K562 (cell line): Measurements from ENCODE around the gene SLMAP. TPM values are rescaled to one million over a fixed set of nuclear protein-coding genes. Genes with fewer than 3 reads are reported as not detected.

Experiments used
- ARHGAP35 ChIP-seq: fragments of 450-650 bp; IDR thresholded peaks from 2 replicates; pipeline ENCODE4 v1.6.1; 2018; ENCODE audit not compliant: partially characterized antibody
- CEBPB ChIP-seq: fragments of 450-650 bp; IDR thresholded peaks from 2 replicates; pipeline ENCODE4 v1.6.1; 2016; ENCODE audit warnings: missing genetic modification characterization, missing compliant biosample characterization
- E4F1 ChIP-seq: fragments of 250-450 bp; sonication (Bioruptor Pico); IDR thresholded peaks from 2 replicates; pipeline ENCODE4 v1.5.0; 2021; ENCODE audit warnings: mild to moderate bottlenecking, borderline replicate concordance
- FOXJ2 ChIP-seq: fragments of 200-800 bp; sonication (Bioruptor generic); IDR thresholded peaks from 2 replicates; pipeline ENCODE4 v1.6.1; 2016; ENCODE audit warnings: missing genetic modification characterization, missing compliant biosample characterization
- GABPB1 ChIP-seq: sonication (generic); formaldehyde crosslinking; IDR thresholded peaks from 2 replicates; pipeline ENCODE4 v1.8.0; 2022; ENCODE audit warnings: mild to moderate bottlenecking, missing genetic modification reagents
- HNRNPH1 ChIP-seq: fragments of 200-400 bp; formaldehyde crosslinking; optimal IDR thresholded peaks from 2 replicates; pipeline ENCODE3; 2017; ENCODE audit warnings: low read depth, mild to moderate bottlenecking, low read length, moderate library complexity
- JUND ChIP-seq, 2 experiments: IDR thresholded peaks; 2 replicates in 1 of 2; 3 replicates in 1 of 2; pipeline ENCODE4 v1.6.1; 2011; ENCODE audit warnings: borderline replicate concordance in 2 of 2, low read depth in 2 of 2, low read length in 2 of 2, improper control_type of control experiment in 1 of 2, missing biosample characterization in 1 of 2, missing genetic modification characterization in 1 of 2, missing genetic modification reagents in 1 of 2
- MAZ ChIP-seq, 2 experiments: fragments of 450-650 bp in 1 of 2; sonication (generic) in 1 of 2; formaldehyde crosslinking; IDR thresholded peaks in 1 of 2; conservative IDR thresholded peaks in 1 of 2; 2 replicates each; pipeline versions ENCODE4 v1.4.0 to v1.5.0; 2020; ENCODE audit warnings: mild to moderate bottlenecking in 1 of 2, missing genetic modification reagents in 1 of 2
- MEF2D ChIP-seq: conservative IDR thresholded peaks from 2 replicates; pipeline ENCODE4 v1.6.1; 2016; ENCODE audit warnings: low read depth, missing genetic modification characterization, missing compliant biosample characterization
- NCOA4 ChIP-seq: fragments of 450-650 bp; IDR thresholded peaks from 2 replicates; pipeline ENCODE4 v1.6.1; 2018; ENCODE audit warnings: mild to moderate bottlenecking; ENCODE audit not compliant: partially characterized antibody
- SRSF7 ChIP-seq: fragments of 200-400 bp; formaldehyde crosslinking; optimal IDR thresholded peaks from 2 replicates; pipeline ENCODE3; 2017; ENCODE audit warnings: mild to moderate bottlenecking, low read depth, low read length
- TSC22D4 ChIP-seq: fragments of 450-650 bp; IDR thresholded peaks from 2 replicates; pipeline ENCODE4 v1.6.1; 2016; ENCODE audit warnings: missing genetic modification characterization, missing biosample characterization, control low read depth
- WHSC1 ChIP-seq: IDR thresholded peaks from one replicate; pipeline ENCODE4 v1.6.1; 2012; ENCODE audit warnings: low read length, control low read depth, inconsistent platforms
- ZEB2 ChIP-seq: fragments of 450-650 bp; IDR thresholded peaks from 2 replicates; pipeline ENCODE4 v1.6.1; 2016
- ZKSCAN8 ChIP-seq: fragments of 200-800 bp; sonication (Bioruptor generic); IDR thresholded peaks from 2 replicates; pipeline ENCODE4 v1.6.1; 2016; ENCODE audit warnings: missing genetic modification characterization, missing compliant biosample characterization
- ZNF395 ChIP-seq: fragments of 200-800 bp; sonication (Bioruptor generic); IDR thresholded peaks from 2 replicates; pipeline ENCODE4 v1.6.1; 2017; ENCODE audit warnings: missing genetic modification characterization, missing compliant biosample characterization
- polyA plus RNA-seq, 8 experiments: library from polyadenylated mRNA; depleted of rRNA in 4 of 8; stranded (reverse) in 5 of 8; unstranded in 3 of 8; fragments of >200 nt; fragmentation: Nextera tagmentation in 2 of 8; fragmentation: Illumina TruSeq in 1 of 8; extraction: Ambion mirVana in 2 of 8; extraction: Trizol in 1 of 8; gene quantifications; 2 replicates each; pipeline versions ENCODE4 v1.2.1 to v1.2.3, GENCODE V29; 2011 to 2014; ENCODE audit warnings: inconsistent platforms in 1 of 8, missing spikeins in 1 of 8
- total RNA-seq, 7 experiments: library from RNA; depleted of rRNA in 6 of 7; stranded (reverse); fragments of >200 nt in 6 of 7; fragmentation: Illumina TruSeq in 2 of 7; extraction: Trizol in 2 of 7; gene quantifications; 2 replicates each; pipeline versions ENCODE4 v1.2.1 to v1.2.3, GENCODE V29; 2011 to 2021; ENCODE audit warnings: low replicate concordance in 1 of 7
- TF ChIP-seq, protein P1 (sequence below): sonication (generic); formaldehyde crosslinking; IDR thresholded peaks from 2 replicates; pipeline ENCODE4 v1.8.0; 2022; ENCODE audit warnings: mild to moderate bottlenecking, missing genetic modification reagents
- TF ChIP-seq, protein P2 (sequence below), 2 experiments: fragments of 450-650 bp in 1 of 2; sonication (generic) in 1 of 2; formaldehyde crosslinking in 1 of 2; IDR thresholded peaks in 1 of 2; conservative IDR thresholded peaks in 1 of 2; 2 replicates each; pipeline versions ENCODE4 v1.6.1 to v1.8.1; 2016 to 2023; ENCODE audit warnings: mild to moderate bottlenecking in 2 of 2, moderate library complexity in 2 of 2, inconsistent platforms in 1 of 2, missing genetic modification reagents in 1 of 2

Gene SLMAP
- total and polyA plus RNA-seq, 9 of the 15 experiments (the other 6 are each of a cell fraction or from before 2014, with no cell fraction given) = 12.1 to 50.7 (median 28.3) TPM

GRCh38 chr3:57952208-57952631 lies 196.1 kb downstream of the SLMAP start (continued):
- peak; percentile 68 for TF ChIP-seq JUND (IDR thresholded peaks at IDR 0.05; ENCODE audit: borderline replicate concordance, low read depth, low read length)
- TF ChIP-seq JUND (tag; IDR thresholded peaks at IDR 0.05; ENCODE audit: borderline replicate concordance, low read depth, low read length) = peak; percentile 61; the same call in 1 of the 3 replicates
- peak; percentile 79; the same call in 1 of the 2 replicates for TF ChIP-seq ZNF395 (CRISPR knock-in tag)
- no peak for TF ChIP-seq ZKSCAN8
- TF ChIP-seq FOXJ2 (tag) = 0 out of 2 replicates have a peak, but pooled peaks have one; percentile 28
- no peak for TF ChIP-seq SRSF7
- no peak for TF ChIP-seq ZEB2
- TF ChIP-seq, protein P1, sequence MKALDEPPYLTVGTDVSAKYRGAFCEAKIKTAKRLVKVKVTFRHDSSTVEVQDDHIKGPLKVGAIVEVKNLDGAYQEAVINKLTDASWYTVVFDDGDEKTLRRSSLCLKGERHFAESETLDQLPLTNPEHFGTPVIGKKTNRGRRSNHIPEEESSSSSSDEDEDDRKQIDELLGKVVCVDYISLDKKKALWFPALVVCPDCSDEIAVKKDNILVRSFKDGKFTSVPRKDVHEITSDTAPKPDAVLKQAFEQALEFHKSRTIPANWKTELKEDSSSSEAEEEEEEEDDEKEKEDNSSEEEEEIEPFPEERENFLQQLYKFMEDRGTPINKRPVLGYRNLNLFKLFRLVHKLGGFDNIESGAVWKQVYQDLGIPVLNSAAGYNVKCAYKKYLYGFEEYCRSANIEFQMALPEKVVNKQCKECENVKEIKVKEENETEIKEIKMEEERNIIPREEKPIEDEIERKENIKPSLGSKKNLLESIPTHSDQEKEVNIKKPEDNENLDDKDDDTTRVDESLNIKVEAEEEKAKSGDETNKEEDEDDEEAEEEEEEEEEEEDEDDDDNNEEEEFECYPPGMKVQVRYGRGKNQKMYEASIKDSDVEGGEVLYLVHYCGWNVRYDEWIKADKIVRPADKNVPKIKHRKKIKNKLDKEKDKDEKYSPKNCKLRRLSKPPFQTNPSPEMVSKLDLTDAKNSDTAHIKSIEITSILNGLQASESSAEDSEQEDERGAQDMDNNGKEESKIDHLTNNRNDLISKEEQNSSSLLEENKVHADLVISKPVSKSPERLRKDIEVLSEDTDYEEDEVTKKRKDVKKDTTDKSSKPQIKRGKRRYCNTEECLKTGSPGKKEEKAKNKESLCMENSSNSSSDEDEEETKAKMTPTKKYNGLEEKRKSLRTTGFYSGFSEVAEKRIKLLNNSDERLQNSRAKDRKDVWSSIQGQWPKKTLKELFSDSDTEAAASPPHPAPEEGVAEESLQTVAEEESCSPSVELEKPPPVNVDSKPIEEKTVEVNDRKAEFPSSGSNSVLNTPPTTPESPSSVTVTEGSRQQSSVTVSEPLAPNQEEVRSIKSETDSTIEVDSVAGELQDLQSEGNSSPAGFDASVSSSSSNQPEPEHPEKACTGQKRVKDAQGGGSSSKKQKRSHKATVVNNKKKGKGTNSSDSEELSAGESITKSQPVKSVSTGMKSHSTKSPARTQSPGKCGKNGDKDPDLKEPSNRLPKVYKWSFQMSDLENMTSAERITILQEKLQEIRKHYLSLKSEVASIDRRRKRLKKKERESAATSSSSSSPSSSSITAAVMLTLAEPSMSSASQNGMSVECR = no peak
- TF ChIP-seq E4F1 = no peak
- TF ChIP-seq, protein P2, sequence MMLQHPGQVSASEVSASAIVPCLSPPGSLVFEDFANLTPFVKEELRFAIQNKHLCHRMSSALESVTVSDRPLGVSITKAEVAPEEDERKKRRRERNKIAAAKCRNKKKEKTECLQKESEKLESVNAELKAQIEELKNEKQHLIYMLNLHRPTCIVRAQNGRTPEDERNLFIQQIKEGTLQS (IDR thresholded peaks at IDR 0.05) = peak; percentile 78
- TF ChIP-seq, protein P2 (CRISPR knock-in tag; conservative IDR thresholded peaks at IDR 0.05) = no peak
- no peak for TF ChIP-seq HNRNPH1
- TF ChIP-seq ARHGAP35 = no peak
- TF ChIP-seq WHSC1 = no peak
- no peak for TF ChIP-seq GABPB1 (CRISPR knock-in tag)
- TF ChIP-seq NCOA4 = no peak
- no peak for TF ChIP-seq MAZ (CRISPR knock-in tag; conservative IDR thresholded peaks at IDR 0.05 in 1 of 2, IDR thresholded peaks at IDR 0.05 in 1 of 2)
- no peak for TF ChIP-seq MEF2D (tag)
- no peak for TF ChIP-seq CEBPB
- no peak for TF ChIP-seq TSC22D4 (tag)
